NCI-H526 treated with DMSO at 0.1 percent for 48 hours (cell line): ENCODE data around the gene ATF6.
A peak's percentile ranks its signal among the peaks of the same experiment; 100 is the strongest.

ENCODE experiments used
- DNase-seq: peaks from one replicate; lab custom pipeline; 2025; lab: John Stamatoyannopoulos, UW

ATF6 gene

GRCh38 chr1:161836018-161836417 lies 69.9 kb downstream of the ATF6 start:
- no peak for DNase-seq

- DNase-seq = no peak
Measured at GRCh38 chr1:161838362-161838761, 72.2 kb downstream of the ATF6 start.

GRCh38 chr1:161838885-161839284 lies 72.8 kb downstream of the ATF6 start:
- DNase-seq = no peak

- DNase-seq = no peak
Measured at GRCh38 chr1:161839591-161839990, 73.5 kb downstream of the ATF6 start.

GRCh38 chr1:161840363-161840762 lies 74.2 kb downstream of the ATF6 start:
- DNase-seq = no peak

- no peak for DNase-seq
Measured at GRCh38 chr1:161843156-161843555, 77.0 kb downstream of the ATF6 start.

GRCh38 chr1:161844696-161845095 lies 78.6 kb downstream of the ATF6 start:
- DNase-seq = no peak

- no peak for DNase-seq
Measured at GRCh38 chr1:161848676-161849075, 82.6 kb downstream of the ATF6 start.

- DNase-seq = no peak
Measured at GRCh38 chr1:161849518-161849917, 83.4 kb downstream of the ATF6 start.

- no peak for DNase-seq
Measured at GRCh38 chr1:161855260-161855659, 89.1 kb downstream of the ATF6 start.

- no peak for DNase-seq
Measured at GRCh38 chr1:161858271-161858670, 92.2 kb downstream of the ATF6 start.

- no peak for DNase-seq
Measured at GRCh38 chr1:161863549-161863948, 97.4 kb downstream of the ATF6 start.

- no peak for DNase-seq
Measured at GRCh38 chr1:161864577-161864976, 98.5 kb downstream of the ATF6 start.

- DNase-seq = no peak
Measured at GRCh38 chr1:161866241-161866640, 100.1 kb downstream of the ATF6 start.

GRCh38 chr1:161868832-161869231 lies 102.7 kb downstream of the ATF6 start:
- DNase-seq = no peak

GRCh38 chr1:161869291-161869690 lies 103.2 kb downstream of the ATF6 start:
- DNase-seq = no peak

GRCh38 chr1:161872506-161872905 lies 106.4 kb downstream of the ATF6 start:
- peak; percentile 25 for DNase-seq

GRCh38 chr1:161879261-161879660 lies 113.1 kb downstream of the ATF6 start:
- DNase-seq = no peak

- DNase-seq = no peak
Measured at GRCh38 chr1:161884475-161884874, 118.4 kb downstream of the ATF6 start.

- no peak for DNase-seq
Measured at GRCh38 chr1:161885003-161885402, 118.9 kb downstream of the ATF6 start.

GRCh38 chr1:161885759-161886158 lies 119.6 kb downstream of the ATF6 start:
- no peak for DNase-seq

- no peak for DNase-seq
Measured at GRCh38 chr1:161886589-161886988, 120.5 kb downstream of the ATF6 start.

GRCh38 chr1:161887730-161888287 lies 121.7 kb downstream of the ATF6 start:
- no peak for DNase-seq

GRCh38 chr1:161890574-161890973 lies 124.5 kb downstream of the ATF6 start:
- DNase-seq = no peak

GRCh38 chr1:161899091-161899490 lies 133.0 kb downstream of the ATF6 start:
- DNase-seq = no peak
